Measurements from ENCODE around the gene MAGI3. TPM values are rescaled to one million over a fixed set of nuclear protein-coding genes. Genes with fewer than 3 reads are reported as not detected.

The MAGI3 gene
- total and polyA plus RNA-seq, 2 donors (not counting 1 experiment from before 2014, with no cell fraction given), result 5.1 to 9.2 TPM

DNA sequence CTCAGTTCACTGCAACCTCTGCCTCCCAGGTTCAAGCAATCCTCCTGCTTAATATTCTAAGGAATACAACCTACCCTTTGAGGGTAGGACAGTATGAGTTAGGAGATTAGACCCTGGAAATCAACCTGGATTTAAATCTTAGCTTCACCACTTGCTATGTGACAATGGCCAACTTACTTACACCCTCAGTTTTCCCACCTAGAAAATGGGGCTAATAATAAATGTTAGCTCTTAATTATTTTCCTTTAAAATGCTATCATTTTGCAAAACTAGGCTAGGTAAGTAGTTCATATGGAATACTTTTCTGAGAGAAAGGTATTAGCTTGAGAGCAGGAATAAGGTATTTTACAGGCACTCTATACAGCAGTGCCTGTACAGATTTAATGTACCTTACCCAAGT is 258.2 kb downstream of the MAGI3 start:
- Histone ChIP-seq H4K20me1 (ENCODE audit: control insufficient read depth, extremely low read depth, insufficient read depth, low read length) (no peaks in the 10 kb centered on the region), H2AFZ (ENCODE audit: low read length) (no peak overlapping the region), H3K9ac (ENCODE audit: insufficient read depth, low read length) (no peak overlapping the region), H3K4me3 (replicated peaks in 1 of 4; ENCODE audit: control extremely low read depth in 1 of 4, insufficient read depth in 1 of 4, low read depth in 3 of 4, low read length in 4 of 4) (no peak overlapping the region), H3K36me3 (ENCODE audit: control insufficient read depth, insufficient read depth, low read length) (no peaks in the 10 kb centered on the region), H3K79me2 (ENCODE audit: control insufficient read depth, insufficient read depth, low read length) (no peaks in the 10 kb centered on the region), H3K9me3 (ENCODE audit: control insufficient read depth, insufficient read depth, low read depth, low read length) (no peaks in the 10 kb centered on the region), H3K27ac (ENCODE audit: insufficient read depth, low read length) (no peak overlapping the region), H3K4me1 (ENCODE audit: control insufficient read depth, extremely low read depth, insufficient read depth, low read length) (no peaks in the 10 kb centered on the region), H3K4me2 (ENCODE audit: extremely low read depth, insufficient read depth, low read length) (no peak overlapping the region), H3K27me3 (ENCODE audit: control insufficient read depth, insufficient read depth, low read length) (no peaks in the 10 kb centered on the region)
- TF ChIP-seq, protein P1, sequence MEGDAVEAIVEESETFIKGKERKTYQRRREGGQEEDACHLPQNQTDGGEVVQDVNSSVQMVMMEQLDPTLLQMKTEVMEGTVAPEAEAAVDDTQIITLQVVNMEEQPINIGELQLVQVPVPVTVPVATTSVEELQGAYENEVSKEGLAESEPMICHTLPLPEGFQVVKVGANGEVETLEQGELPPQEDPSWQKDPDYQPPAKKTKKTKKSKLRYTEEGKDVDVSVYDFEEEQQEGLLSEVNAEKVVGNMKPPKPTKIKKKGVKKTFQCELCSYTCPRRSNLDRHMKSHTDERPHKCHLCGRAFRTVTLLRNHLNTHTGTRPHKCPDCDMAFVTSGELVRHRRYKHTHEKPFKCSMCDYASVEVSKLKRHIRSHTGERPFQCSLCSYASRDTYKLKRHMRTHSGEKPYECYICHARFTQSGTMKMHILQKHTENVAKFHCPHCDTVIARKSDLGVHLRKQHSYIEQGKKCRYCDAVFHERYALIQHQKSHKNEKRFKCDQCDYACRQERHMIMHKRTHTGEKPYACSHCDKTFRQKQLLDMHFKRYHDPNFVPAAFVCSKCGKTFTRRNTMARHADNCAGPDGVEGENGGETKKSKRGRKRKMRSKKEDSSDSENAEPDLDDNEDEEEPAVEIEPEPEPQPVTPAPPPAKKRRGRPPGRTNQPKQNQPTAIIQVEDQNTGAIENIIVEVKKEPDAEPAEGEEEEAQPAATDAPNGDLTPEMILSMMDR (conservative IDR thresholded peaks at IDR 0.05 in 1 of 2, IDR thresholded peaks at IDR 0.05 in 1 of 2; ENCODE audit: low read depth in 1 of 2, low read length in 2 of 2), result no peak
- TF ChIP-seq EZH2 (IDR thresholded peaks at IDR 0.05; ENCODE audit: low read length, missing control alignments), result no peak
- no peak for DNase-seq (ENCODE audit: low read depth in 2 of 2)

DNA sequence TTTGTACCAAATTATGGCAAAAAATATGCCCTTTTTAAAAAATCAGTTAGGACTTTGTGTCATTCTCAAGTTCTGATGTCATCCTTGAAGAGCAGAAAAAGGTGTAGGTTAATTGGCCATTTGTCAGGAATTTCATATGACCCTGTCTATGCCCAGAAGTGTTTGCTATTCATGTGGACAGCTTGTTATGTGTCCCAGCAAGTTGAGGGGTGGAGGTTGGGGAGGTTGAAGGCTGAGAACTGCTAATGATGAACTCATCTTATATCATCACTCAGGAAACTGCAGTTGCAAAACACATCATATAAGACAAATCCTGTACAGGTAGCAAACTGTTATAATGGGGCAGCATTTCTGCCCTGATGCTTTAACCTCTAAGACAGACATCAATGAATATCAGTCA is 262.5 kb downstream of the MAGI3 start:
- no peaks in the 10 kb centered on the region for H3K36me3 ChIP-seq (ENCODE audit: control insufficient read depth, insufficient read depth, low read length)
- H3K4me1 ChIP-seq (ENCODE audit: control insufficient read depth, extremely low read depth, insufficient read depth, low read length), result no peaks in the 10 kb centered on the region
- H2AFZ ChIP-seq (ENCODE audit: low read length), result no peak overlapping the region
- no peaks in the 10 kb centered on the region for H3K9me3 ChIP-seq (ENCODE audit: control insufficient read depth, insufficient read depth, low read depth, low read length)
- no peak overlapping the region for H3K4me2 ChIP-seq (ENCODE audit: extremely low read depth, insufficient read depth, low read length)
- H4K20me1 ChIP-seq (ENCODE audit: control insufficient read depth, extremely low read depth, insufficient read depth, low read length), result no peaks in the 10 kb centered on the region
- no peak overlapping the region for H3K4me3 ChIP-seq (replicated peaks in 1 of 4; ENCODE audit: control extremely low read depth in 1 of 4, insufficient read depth in 1 of 4, low read depth in 3 of 4, low read length in 4 of 4)
- no peaks in the 10 kb centered on the region for H3K27me3 ChIP-seq (ENCODE audit: control insufficient read depth, insufficient read depth, low read length)
- no peak overlapping the region for H3K9ac ChIP-seq (ENCODE audit: insufficient read depth, low read length)
- no peak overlapping the region for H3K27ac ChIP-seq (ENCODE audit: insufficient read depth, low read length)
- no peaks in the 10 kb centered on the region for H3K79me2 ChIP-seq (ENCODE audit: control insufficient read depth, insufficient read depth, low read length)
- TF ChIP-seq EZH2 (IDR thresholded peaks at IDR 0.05; ENCODE audit: low read length, missing control alignments), result no peak
- TF ChIP-seq, protein P1 (conservative IDR thresholded peaks at IDR 0.05 in 1 of 2, IDR thresholded peaks at IDR 0.05 in 1 of 2; ENCODE audit: low read depth in 1 of 2, low read length in 2 of 2), result no peak
- peak in 1 of 2 donors; percentile 23 for DNase-seq (ENCODE audit: low read depth in 2 of 2)

DNA sequence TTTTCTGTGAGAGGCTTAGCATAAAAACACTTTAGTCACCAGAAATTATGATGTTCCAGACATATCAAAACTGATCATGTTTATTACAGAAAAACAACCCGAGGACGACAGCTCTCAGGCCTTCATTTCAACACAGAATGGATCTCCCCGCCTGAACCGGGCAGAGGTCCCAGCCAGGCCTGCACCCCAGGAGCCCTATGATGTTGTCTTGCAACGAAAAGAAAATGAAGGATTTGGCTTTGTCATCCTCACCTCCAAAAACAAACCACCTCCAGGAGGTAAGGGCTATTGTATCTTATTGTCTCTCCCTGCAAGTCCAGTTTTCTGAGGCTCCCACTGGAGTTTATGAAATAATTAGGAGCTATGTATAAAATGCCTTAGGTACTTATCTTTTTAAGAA is 263.4 kb downstream of the MAGI3 start:
- Histone ChIP-seq H4K20me1 (ENCODE audit: control insufficient read depth, extremely low read depth, insufficient read depth, low read length) (no peaks in the 10 kb centered on the region), H3K27ac (ENCODE audit: insufficient read depth, low read length) (no peak overlapping the region), H3K79me2 (ENCODE audit: control insufficient read depth, insufficient read depth, low read length) (no peaks in the 10 kb centered on the region), H3K9me3 (ENCODE audit: control insufficient read depth, insufficient read depth, low read depth, low read length) (no peaks in the 10 kb centered on the region), H3K4me3 (replicated peaks in 1 of 4; ENCODE audit: control extremely low read depth in 1 of 4, insufficient read depth in 1 of 4, low read depth in 3 of 4, low read length in 4 of 4) (no peak overlapping the region), H3K4me1 (ENCODE audit: control insufficient read depth, extremely low read depth, insufficient read depth, low read length) (no peaks in the 10 kb centered on the region), H2AFZ (ENCODE audit: low read length) (no peak overlapping the region), H3K9ac (ENCODE audit: insufficient read depth, low read length) (no peak overlapping the region), H3K27me3 (ENCODE audit: control insufficient read depth, insufficient read depth, low read length) (no peaks in the 10 kb centered on the region), H3K4me2 (ENCODE audit: extremely low read depth, insufficient read depth, low read length) (no peak overlapping the region), H3K36me3 (ENCODE audit: control insufficient read depth, insufficient read depth, low read length) (no peaks in the 10 kb centered on the region)
- no peak for DNase-seq (ENCODE audit: low read depth in 2 of 2)
- no peak for TF ChIP-seq EZH2 (IDR thresholded peaks at IDR 0.05; ENCODE audit: low read length, missing control alignments)
- TF ChIP-seq, protein P1 (conservative IDR thresholded peaks at IDR 0.05 in 1 of 2, IDR thresholded peaks at IDR 0.05 in 1 of 2; ENCODE audit: low read depth in 1 of 2, low read length in 2 of 2), result no peak
